ENCODE results near the gene PILRA.
"Not testable (repeated sequence)": the region's sequence is repeated elsewhere in the genome, so short reads cannot be mapped to it uniquely, and the experiment has no call there.

Gene PILRA

GRCh38 chr7:100434297-100435144, 61.2 kb downstream of the PILRA start:
- Histone ChIP-seq H3K4me3 (replicated peaks; ENCODE audit: low read depth, low read length) (peak overlapping the region; percentile 92), H3K27me3 (replicated peaks; ENCODE audit: control insufficient read depth, insufficient read depth, low read length) (no peaks in the 10 kb centered on the region), H3K36me3 (ENCODE audit: control insufficient read depth, insufficient read depth, low read length) (peaks cover 18% of the 10 kb centered on the region)
- TF ChIP-seq CTCF (IDR thresholded peaks at IDR 0.05; ENCODE audit: insufficient read depth, low read length, poor library complexity, severe bottlenecking) = no peak
- no peak for DNase-seq (ENCODE audit: extremely low read depth, insufficient read length)

GRCh38 chr7:100435401-100436304, 62.4 kb downstream of the PILRA start:
- Histone ChIP-seq H3K36me3 (ENCODE audit: control insufficient read depth, insufficient read depth, low read length) (peaks cover 18% of the 10 kb centered on the region), H3K4me3 (replicated peaks; ENCODE audit: low read depth, low read length) (peak overlapping the region; percentile 92), H3K27me3 (replicated peaks; ENCODE audit: control insufficient read depth, insufficient read depth, low read length) (no peaks in the 10 kb centered on the region)
- peak; percentile 68 for DNase-seq (ENCODE audit: extremely low read depth, insufficient read length)
- TF ChIP-seq CTCF (IDR thresholded peaks at IDR 0.05; ENCODE audit: insufficient read depth, low read length, poor library complexity, severe bottlenecking) = no peak

GRCh38 chr7:100437150-100438100, 64.1 kb downstream of the PILRA start:
- no peaks in the 10 kb centered on the region for H3K27me3 ChIP-seq (replicated peaks; ENCODE audit: control insufficient read depth, insufficient read depth, low read length)
- peaks cover 13% of the 10 kb centered on the region for H3K36me3 ChIP-seq (ENCODE audit: control insufficient read depth, insufficient read depth, low read length)
- DNase-seq (ENCODE audit: extremely low read depth, insufficient read length) = no peak
- TF ChIP-seq CTCF (IDR thresholded peaks at IDR 0.05; ENCODE audit: insufficient read depth, low read length, poor library complexity, severe bottlenecking) = no peak
- no peak overlapping the region; the same call in 1 of the 2 replicates for H3K4me3 ChIP-seq (replicated peaks; ENCODE audit: low read depth, low read length)

- Histone ChIP-seq H3K27me3 (replicated peaks; ENCODE audit: control insufficient read depth, insufficient read depth, low read length) (no peaks in the 10 kb centered on the region), H3K36me3 (ENCODE audit: control insufficient read depth, insufficient read depth, low read length) (peaks cover 12% of the 10 kb centered on the region), H3K4me3 (replicated peaks; ENCODE audit: low read depth, low read length) (no peak overlapping the region)
- no peak for TF ChIP-seq CTCF (IDR thresholded peaks at IDR 0.05; ENCODE audit: insufficient read depth, low read length, poor library complexity, severe bottlenecking)
- no peak for DNase-seq (ENCODE audit: extremely low read depth, insufficient read length)
Measured at GRCh38 chr7:100438172-100438571, 64.9 kb downstream of the PILRA start.

GRCh38 chr7:100438731-100439130, 65.4 kb downstream of the PILRA start:
- DNase-seq (ENCODE audit: extremely low read depth, insufficient read length); H3K4me3 ChIP-seq (replicated peaks; ENCODE audit: low read depth, low read length); H3K27me3 ChIP-seq (replicated peaks; ENCODE audit: control insufficient read depth, insufficient read depth, low read length); H3K36me3 ChIP-seq (ENCODE audit: control insufficient read depth, insufficient read depth, low read length): not testable (repeated sequence)

- not testable (repeated sequence) for H3K4me3 ChIP-seq (replicated peaks; ENCODE audit: low read depth, low read length); DNase-seq (ENCODE audit: extremely low read depth, insufficient read length); H3K36me3 ChIP-seq (ENCODE audit: control insufficient read depth, insufficient read depth, low read length); H3K27me3 ChIP-seq (replicated peaks; ENCODE audit: control insufficient read depth, insufficient read depth, low read length)
Measured at GRCh38 chr7:100439244-100439643, 66.0 kb downstream of the PILRA start.

Data from GM06990 (cell line).